ENCODE data around the gene HSPA1A. TPM values are rescaled to one million over a fixed set of nuclear protein-coding genes. Genes with fewer than 3 reads are reported as not detected.

HSPA1A gene
- total RNA-seq, 1 experiment from 2014 or later = 57.2 TPM

DNA sequence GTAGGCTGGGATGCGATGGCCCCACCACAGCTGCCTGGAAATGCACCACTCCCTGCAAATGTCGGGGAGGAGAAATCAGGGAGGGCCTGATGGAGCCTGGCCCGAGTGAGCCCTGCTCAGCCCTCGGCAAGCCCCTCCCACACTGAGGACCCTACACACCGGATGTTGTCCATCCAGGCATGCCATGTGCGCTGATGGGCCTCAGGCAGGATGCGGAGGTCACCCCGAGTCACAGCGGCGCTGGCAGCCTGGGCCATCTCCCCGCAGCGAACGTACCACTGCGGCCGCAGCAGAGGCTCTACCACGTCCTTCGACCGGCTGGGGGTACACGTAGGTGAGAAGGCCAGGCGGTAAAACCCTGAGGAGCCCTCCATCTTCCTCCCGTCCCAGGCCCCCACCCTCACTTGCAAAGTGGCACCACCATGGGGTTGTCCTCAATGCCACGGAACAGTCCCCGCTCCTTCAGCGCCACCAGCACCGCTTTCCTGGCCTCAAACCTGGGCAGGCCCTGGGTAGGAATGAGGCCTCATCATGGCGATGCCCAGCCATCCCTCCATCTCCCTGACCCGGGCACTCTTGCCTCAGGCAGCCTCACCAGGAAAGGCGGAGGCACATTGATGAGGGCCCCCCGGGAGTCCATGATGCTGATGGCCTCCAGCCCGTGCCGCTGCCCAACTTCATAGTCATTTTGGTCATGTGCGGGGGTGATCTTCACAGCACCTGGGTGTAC lies 33.1 kb upstream of the HSPA1A start:
- TF ChIP-seq NR3C1 (CRISPR knock-in tag; conservative IDR thresholded peaks at IDR 0.05; ENCODE audit: low read depth) (no peak), HMGA2 (CRISPR knock-in tag; IDR thresholded peaks at IDR 0.05) (no peak), TEAD1 (CRISPR knock-in tag; IDR thresholded peaks at IDR 0.05) (no peak), ZNF121 (CRISPR knock-in tag; IDR thresholded peaks at IDR 0.05) (no peak), TEAD4 (CRISPR knock-in tag; IDR thresholded peaks at IDR 0.05) (no peak), JUN (CRISPR knock-in tag; IDR thresholded peaks at IDR 0.05) (no peak), ZNF396 (CRISPR knock-in tag; IDR thresholded peaks at IDR 0.05; ENCODE audit: borderline replicate concordance) (no peak), ETV6 (CRISPR knock-in tag; IDR thresholded peaks at IDR 0.05) (no peak)
- TF ChIP-seq, protein P1, sequence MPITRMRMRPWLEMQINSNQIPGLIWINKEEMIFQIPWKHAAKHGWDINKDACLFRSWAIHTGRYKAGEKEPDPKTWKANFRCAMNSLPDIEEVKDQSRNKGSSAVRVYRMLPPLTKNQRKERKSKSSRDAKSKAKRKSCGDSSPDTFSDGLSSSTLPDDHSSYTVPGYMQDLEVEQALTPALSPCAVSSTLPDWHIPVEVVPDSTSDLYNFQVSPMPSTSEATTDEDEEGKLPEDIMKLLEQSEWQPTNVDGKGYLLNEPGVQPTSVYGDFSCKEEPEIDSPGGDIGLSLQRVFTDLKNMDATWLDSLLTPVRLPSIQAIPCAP (CRISPR knock-in tag; IDR thresholded peaks at IDR 0.05) = no peak
- TF ChIP-seq, protein P2, sequence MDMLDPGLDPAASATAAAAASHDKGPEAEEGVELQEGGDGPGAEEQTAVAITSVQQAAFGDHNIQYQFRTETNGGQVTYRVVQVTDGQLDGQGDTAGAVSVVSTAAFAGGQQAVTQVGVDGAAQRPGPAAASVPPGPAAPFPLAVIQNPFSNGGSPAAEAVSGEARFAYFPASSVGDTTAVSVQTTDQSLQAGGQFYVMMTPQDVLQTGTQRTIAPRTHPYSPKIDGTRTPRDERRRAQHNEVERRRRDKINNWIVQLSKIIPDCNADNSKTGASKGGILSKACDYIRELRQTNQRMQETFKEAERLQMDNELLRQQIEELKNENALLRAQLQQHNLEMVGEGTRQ (CRISPR knock-in tag; IDR thresholded peaks at IDR 0.05) = no peak
- TF ChIP-seq, protein P3, sequence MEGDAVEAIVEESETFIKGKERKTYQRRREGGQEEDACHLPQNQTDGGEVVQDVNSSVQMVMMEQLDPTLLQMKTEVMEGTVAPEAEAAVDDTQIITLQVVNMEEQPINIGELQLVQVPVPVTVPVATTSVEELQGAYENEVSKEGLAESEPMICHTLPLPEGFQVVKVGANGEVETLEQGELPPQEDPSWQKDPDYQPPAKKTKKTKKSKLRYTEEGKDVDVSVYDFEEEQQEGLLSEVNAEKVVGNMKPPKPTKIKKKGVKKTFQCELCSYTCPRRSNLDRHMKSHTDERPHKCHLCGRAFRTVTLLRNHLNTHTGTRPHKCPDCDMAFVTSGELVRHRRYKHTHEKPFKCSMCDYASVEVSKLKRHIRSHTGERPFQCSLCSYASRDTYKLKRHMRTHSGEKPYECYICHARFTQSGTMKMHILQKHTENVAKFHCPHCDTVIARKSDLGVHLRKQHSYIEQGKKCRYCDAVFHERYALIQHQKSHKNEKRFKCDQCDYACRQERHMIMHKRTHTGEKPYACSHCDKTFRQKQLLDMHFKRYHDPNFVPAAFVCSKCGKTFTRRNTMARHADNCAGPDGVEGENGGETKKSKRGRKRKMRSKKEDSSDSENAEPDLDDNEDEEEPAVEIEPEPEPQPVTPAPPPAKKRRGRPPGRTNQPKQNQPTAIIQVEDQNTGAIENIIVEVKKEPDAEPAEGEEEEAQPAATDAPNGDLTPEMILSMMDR (IDR thresholded peaks at IDR 0.05) = no peak
- TF ChIP-seq, protein P4, sequence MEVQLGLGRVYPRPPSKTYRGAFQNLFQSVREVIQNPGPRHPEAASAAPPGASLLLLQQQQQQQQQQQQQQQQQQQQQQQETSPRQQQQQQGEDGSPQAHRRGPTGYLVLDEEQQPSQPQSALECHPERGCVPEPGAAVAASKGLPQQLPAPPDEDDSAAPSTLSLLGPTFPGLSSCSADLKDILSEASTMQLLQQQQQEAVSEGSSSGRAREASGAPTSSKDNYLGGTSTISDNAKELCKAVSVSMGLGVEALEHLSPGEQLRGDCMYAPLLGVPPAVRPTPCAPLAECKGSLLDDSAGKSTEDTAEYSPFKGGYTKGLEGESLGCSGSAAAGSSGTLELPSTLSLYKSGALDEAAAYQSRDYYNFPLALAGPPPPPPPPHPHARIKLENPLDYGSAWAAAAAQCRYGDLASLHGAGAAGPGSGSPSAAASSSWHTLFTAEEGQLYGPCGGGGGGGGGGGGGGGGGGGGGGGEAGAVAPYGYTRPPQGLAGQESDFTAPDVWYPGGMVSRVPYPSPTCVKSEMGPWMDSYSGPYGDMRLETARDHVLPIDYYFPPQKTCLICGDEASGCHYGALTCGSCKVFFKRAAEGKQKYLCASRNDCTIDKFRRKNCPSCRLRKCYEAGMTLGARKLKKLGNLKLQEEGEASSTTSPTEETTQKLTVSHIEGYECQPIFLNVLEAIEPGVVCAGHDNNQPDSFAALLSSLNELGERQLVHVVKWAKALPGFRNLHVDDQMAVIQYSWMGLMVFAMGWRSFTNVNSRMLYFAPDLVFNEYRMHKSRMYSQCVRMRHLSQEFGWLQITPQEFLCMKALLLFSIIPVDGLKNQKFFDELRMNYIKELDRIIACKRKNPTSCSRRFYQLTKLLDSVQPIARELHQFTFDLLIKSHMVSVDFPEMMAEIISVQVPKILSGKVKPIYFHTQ (CRISPR knock-in tag; IDR thresholded peaks at IDR 0.05) = no peak
- TF ChIP-seq, protein P5, sequence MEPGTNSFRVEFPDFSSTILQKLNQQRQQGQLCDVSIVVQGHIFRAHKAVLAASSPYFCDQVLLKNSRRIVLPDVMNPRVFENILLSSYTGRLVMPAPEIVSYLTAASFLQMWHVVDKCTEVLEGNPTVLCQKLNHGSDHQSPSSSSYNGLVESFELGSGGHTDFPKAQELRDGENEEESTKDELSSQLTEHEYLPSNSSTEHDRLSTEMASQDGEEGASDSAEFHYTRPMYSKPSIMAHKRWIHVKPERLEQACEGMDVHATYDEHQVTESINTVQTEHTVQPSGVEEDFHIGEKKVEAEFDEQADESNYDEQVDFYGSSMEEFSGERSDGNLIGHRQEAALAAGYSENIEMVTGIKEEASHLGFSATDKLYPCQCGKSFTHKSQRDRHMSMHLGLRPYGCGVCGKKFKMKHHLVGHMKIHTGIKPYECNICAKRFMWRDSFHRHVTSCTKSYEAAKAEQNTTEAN (CRISPR knock-in tag; IDR thresholded peaks at IDR 0.05) = no peak
- Mint-ChIP-seq H3K4me1 (no peaks in the 10 kb centered on the region), H3K4me3 (no peak overlapping the region), H3K27ac (no peak overlapping the region), H3K9me3 (no peaks in the 10 kb centered on the region), H3K27me3 (ENCODE audit: low read depth) (no peaks in the 10 kb centered on the region), H3K36me3 (peaks cover 31% of the 10 kb centered on the region)
- ChIA-PET CTCF (interaction anchor here (0.9 to 1.1 kb wide), 2 partner anchors 9 to 13 kb away, joined by 3 to 4 read pairs; no protein-coding TSS in a partner anchor), POLR2A (no interaction called here)
- no peak for DNase-seq (ENCODE audit: low spot score)
- peak; percentile 11; the same call in 1 of the 2 replicates for ATAC-seq

DNA sequence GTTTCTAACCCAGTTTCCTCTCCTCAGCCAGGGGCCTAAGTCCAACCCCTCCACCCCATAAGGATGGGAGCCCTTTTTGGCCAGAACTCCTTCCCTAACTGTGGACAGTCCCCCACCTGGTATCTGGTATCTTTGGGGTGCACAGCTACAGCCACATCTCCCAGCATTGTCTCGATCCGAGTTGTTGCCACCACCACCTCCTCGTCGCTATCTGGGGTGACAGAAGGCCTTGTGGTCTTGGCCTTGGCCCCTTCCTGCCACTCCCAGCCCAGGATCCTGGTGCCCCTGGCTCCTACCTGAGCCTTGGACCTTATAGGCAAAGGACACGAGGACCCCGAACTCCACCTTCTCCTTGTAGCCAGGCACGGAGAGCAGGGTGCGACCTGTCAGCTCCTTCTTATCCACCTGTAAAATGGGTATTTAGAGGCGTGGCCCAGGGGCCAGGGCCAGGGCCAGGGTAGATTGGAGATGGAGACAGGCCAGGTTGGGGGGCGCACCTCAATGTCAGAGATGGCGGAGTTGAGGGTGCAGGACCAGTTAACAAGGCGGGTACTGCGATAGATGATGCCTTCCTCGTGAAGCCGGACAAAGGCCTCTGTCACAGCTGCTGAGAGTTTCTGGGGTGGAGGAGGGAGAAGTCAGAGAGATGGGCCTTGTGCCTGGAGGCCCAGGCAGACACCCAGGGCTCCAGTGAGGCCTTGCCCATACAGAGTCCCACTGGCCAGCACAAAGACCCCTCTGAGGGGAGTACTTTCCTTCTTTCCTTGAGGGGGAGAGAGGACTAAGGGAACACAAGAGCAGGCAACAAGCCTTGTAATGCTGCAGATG lies 31.0 kb upstream of the HSPA1A start:
- Mint-ChIP-seq H3K4me3 (no peak overlapping the region), H3K27ac (no peak overlapping the region; the same call in 1 of the 2 replicates), H3K27me3 (ENCODE audit: low read depth) (no peaks in the 10 kb centered on the region), H3K9me3 (no peaks in the 10 kb centered on the region), H3K4me1 (no peaks in the 10 kb centered on the region), H3K36me3 (peaks cover 35% of the 10 kb centered on the region)
- CTCF ChIA-PET = interaction anchor here (0.9 to 2.6 kb wide), 3 partner anchors 12 to 18 kb away, joined by 3 to 11 read pairs (median 3); no protein-coding TSS in a partner anchor
- DNase-seq (ENCODE audit: low spot score) = no peak
- POLR2A ChIA-PET = interaction anchor here (0.7 kb wide), 1 partner anchor 23 kb away, joined by 4 read pairs; no protein-coding TSS in a partner anchor
- ATAC-seq = no peak
- no peak for TF ChIP-seq ZNF263 (CRISPR knock-in tag; IDR thresholded peaks at IDR 0.05; ENCODE audit: low read depth)
- TF ChIP-seq, protein P6, sequence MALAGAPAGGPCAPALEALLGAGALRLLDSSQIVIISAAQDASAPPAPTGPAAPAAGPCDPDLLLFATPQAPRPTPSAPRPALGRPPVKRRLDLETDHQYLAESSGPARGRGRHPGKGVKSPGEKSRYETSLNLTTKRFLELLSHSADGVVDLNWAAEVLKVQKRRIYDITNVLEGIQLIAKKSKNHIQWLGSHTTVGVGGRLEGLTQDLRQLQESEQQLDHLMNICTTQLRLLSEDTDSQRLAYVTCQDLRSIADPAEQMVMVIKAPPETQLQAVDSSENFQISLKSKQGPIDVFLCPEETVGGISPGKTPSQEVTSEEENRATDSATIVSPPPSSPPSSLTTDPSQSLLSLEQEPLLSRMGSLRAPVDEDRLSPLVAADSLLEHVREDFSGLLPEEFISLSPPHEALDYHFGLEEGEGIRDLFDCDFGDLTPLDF (CRISPR knock-in tag; IDR thresholded peaks at IDR 0.05) = no peak
- TF ChIP-seq NR2C2 (CRISPR knock-in tag; IDR thresholded peaks at IDR 0.05) = no peak
- TF ChIP-seq FOXK1 (CRISPR knock-in tag; IDR thresholded peaks at IDR 0.05) = no peak
- TF ChIP-seq TEAD4 (CRISPR knock-in tag; IDR thresholded peaks at IDR 0.05) = no peak
- TF ChIP-seq NFYB (CRISPR knock-in tag; conservative IDR thresholded peaks at IDR 0.05; ENCODE audit: low read depth) = no peak
- TF ChIP-seq CREB1 (CRISPR knock-in tag; IDR thresholded peaks at IDR 0.05) = no peak
- no peak for TF ChIP-seq EMX1 (CRISPR knock-in tag; IDR thresholded peaks at IDR 0.05)
- TF ChIP-seq NR1H2 (CRISPR knock-in tag; IDR thresholded peaks at IDR 0.05) = no peak
- no peak for TF ChIP-seq ZNF671 (CRISPR knock-in tag; IDR thresholded peaks at IDR 0.05)
- no peak for TF ChIP-seq SP1 (CRISPR knock-in tag; conservative IDR thresholded peaks at IDR 0.05)
- TF ChIP-seq SMAD4 (CRISPR knock-in tag; IDR thresholded peaks at IDR 0.05) = no peak
- TF ChIP-seq, protein P7, sequence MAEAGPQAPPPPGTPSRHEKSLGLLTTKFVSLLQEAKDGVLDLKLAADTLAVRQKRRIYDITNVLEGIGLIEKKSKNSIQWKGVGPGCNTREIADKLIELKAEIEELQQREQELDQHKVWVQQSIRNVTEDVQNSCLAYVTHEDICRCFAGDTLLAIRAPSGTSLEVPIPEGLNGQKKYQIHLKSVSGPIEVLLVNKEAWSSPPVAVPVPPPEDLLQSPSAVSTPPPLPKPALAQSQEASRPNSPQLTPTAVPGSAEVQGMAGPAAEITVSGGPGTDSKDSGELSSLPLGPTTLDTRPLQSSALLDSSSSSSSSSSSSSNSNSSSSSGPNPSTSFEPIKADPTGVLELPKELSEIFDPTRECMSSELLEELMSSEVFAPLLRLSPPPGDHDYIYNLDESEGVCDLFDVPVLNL (CRISPR knock-in tag; IDR thresholded peaks at IDR 0.05; ENCODE audit: borderline replicate concordance, low read depth) = no peak

Data from WTC11 (cell line).